GM13976 (cell line): ENCODE measurements around the gene DUOXA1.

Source experiments
- DNase-seq: peaks from one replicate; pipeline ENCODE4 v3.0.0; 2012; ENCODE audit warnings: low spot score
- in situ Hi-C: fragments of 300-500 bp; cut with MboI; formaldehyde crosslinking; loops from one replicate; pipeline ENCODE4 v1.12.0; 2022; ENCODE audit warnings: low sequenced_read_pairs, mixed read lengths, inconsistent platforms; ENCODE audit not compliant: unreplicated experiment
- TF ChIP-seq, protein P1 (sequence below): IDR thresholded peaks from 2 replicates; pipeline ENCODE4 v1.5.1; 2012; ENCODE audit warnings: borderline replicate concordance, mild to moderate bottlenecking; ENCODE audit not compliant: insufficient read depth; ENCODE audit errors: extremely low read depth, missing control alignments, control extremely low read depth

Gene DUOXA1

DNA sequence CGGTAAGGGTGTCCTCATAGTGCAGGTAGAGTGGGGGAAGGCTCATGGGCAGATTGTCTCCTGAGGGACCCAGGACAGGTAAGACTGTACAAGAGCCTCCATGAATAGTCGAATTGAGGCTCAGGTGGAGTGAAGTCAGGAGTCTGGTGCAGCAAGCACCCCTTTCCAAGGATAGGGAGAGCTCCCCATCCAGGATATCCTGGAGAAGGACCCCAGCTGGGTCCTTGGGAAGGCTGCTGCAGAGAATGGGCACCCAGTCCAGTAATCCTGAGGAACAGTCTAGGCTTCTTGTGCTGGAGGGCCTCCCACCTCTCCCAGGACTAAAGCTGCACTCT is 15.0 kb downstream of the DUOXA1 start:
- TF ChIP-seq, protein P1, sequence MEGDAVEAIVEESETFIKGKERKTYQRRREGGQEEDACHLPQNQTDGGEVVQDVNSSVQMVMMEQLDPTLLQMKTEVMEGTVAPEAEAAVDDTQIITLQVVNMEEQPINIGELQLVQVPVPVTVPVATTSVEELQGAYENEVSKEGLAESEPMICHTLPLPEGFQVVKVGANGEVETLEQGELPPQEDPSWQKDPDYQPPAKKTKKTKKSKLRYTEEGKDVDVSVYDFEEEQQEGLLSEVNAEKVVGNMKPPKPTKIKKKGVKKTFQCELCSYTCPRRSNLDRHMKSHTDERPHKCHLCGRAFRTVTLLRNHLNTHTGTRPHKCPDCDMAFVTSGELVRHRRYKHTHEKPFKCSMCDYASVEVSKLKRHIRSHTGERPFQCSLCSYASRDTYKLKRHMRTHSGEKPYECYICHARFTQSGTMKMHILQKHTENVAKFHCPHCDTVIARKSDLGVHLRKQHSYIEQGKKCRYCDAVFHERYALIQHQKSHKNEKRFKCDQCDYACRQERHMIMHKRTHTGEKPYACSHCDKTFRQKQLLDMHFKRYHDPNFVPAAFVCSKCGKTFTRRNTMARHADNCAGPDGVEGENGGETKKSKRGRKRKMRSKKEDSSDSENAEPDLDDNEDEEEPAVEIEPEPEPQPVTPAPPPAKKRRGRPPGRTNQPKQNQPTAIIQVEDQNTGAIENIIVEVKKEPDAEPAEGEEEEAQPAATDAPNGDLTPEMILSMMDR: no peak
- in situ Hi-C loops: loop anchor here (25.0 kb wide), 1 partner anchor 152 kb away; the partner anchor contains the start of gene TERB2
- no peak for DNase-seq

DNA sequence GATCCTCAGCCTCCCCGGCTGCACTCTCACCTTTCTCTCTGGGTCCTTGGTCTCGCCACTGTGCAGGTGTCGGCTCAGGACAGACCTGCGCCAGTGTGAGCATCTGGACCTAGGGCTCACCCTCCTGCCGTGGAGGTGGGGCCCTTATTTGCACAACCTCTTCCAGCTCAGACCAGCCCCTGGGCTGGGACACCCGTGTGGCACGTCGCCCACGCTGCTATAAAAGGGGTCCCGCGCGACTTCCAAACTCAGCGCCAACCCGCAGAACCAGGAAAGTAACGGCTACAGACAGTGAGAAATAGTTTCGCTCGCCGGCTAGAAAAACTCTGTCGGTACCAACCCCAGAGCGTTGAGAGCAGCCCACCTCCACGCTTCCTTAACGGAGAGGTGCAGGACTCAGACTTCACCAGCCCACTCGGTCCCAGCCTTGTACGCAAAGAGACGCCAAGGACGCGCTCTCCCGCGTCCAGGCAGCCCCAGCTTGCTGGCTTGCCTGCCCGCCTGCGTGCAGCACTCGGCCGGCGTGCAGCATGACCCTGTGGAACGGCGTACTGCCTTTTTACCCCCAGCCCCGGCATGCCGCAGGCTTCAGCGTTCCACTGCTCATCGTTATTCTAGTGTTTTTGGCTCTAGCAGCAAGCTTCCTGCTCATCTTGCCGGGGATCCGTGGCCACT is 15.5 kb downstream of the DUOXA1 start, which contains the start of the genes DUOX2 and DUOXA2:
TSS of gene DUOX2 (minus strand) at position 97 of the 675 bp plus-strand sequence. CDS start 761 bp downstream, outside the sequence.
TSS of gene DUOXA2 (plus strand) at position 251 of the 675 bp plus-strand sequence. CDS start at position 531, 280 bp downstream.
- no peak for DNase-seq
- in situ Hi-C loops: loop anchor here (25.0 kb wide), 1 partner anchor 152 kb away; the partner anchor contains the start of gene TERB2
- TF ChIP-seq, protein P1: no peak

DNA sequence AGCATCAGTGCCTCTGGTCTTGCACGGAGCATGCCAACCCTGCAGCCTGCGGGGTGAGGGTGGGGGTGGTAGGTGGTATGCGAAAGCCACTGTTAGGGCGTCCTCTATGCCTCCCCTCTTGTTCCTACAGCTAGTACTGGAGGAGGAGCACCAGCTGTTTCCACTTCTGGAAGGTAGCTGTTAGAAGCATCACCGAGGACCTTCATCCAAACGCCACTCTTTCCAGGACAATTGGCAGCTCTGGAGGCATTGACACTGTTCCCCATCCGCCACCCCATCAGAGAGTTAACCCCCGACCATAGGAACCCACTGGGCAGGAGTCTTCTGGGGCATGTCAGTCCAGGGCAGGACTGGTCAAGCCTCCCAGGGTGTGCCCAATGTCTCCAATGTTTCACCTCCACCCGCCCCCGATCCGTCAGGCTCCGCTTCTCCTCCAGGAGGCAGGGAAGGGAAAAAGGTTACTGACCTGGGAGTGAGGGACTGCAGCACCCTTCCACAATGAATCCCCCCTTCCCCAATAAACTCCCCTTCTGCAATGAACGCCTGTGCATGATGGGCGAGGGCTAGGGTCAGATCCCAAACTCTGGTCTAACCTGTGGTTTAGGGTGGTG is 16.2 kb downstream of the DUOXA1 start:
- no peak for DNase-seq
- in situ Hi-C loops: loop anchor here (25.0 kb wide), 1 partner anchor 151 kb away; the partner anchor contains the start of gene TERB2
- TF ChIP-seq, protein P1: no peak

DNA sequence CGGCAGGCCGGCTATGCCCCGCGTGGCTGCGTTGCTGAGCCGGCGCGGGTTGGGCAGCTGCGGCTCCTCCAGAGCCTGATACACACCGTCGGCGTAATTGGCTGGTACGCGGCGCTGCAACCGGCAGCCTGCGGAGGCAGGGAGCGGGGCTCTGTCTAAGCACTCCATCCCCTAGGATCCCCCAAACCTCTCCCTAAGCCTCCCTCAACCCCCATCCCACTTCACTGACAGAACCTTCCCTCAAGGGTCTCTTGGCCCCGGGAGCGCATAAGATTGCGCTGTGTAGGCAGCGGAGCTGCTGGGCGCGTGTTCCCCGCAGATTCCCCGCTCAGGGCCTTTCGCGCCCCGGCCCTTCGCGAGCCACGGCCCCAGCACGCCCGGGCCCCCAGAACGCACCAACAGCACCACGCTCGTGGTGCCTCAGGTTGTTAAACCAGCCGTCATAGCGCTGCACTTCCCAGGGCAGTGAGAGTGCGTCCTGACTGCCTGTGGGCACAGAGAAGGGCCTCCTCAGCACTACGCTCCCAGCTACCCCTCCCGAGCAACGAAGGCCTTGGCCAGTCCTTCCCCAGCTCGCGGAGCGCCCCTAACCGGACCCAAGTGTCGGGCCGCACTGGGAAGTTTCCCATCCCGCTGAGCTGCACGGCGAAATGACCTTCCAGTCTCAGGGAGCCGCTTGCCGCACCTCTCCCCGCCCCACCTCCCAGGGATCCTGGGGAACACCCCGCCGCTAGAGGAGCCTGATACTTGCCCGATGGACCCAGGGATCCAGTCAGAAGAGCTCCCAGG is 16.9 kb downstream of the DUOXA1 start:
- TF ChIP-seq, protein P1: no peak
- no peak for DNase-seq
- in situ Hi-C loops: loop anchor here (25.0 kb wide), 1 partner anchor 150 kb away; the partner anchor contains the start of gene TERB2

DNA sequence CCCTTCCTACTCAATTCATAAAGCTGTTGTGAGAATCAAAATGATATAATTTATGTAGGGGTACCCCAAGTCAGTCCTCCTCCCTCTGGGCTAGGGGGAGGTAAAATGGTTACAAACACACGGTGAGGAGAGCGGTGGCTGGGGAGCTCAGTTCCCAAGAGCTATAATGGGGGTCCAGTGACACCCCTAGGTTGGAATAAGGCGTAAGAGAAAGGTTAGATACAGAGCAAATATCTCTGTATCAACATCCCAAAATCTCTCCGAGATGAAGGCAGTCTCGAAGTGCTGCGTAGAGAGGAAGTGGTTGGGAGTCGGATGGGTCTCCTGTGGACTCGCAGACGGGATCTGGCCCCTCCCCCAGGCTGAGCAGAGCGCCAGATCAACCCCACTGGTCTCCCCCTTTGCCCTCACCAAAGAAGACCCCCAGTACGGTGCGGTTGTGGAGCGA is 17.5 kb downstream of the DUOXA1 start:
- in situ Hi-C loops: loop anchor here (25.0 kb wide), 1 partner anchor 150 kb away; the partner anchor contains the start of gene TERB2
- no peak for DNase-seq
- TF ChIP-seq, protein P1: no peak

DNA sequence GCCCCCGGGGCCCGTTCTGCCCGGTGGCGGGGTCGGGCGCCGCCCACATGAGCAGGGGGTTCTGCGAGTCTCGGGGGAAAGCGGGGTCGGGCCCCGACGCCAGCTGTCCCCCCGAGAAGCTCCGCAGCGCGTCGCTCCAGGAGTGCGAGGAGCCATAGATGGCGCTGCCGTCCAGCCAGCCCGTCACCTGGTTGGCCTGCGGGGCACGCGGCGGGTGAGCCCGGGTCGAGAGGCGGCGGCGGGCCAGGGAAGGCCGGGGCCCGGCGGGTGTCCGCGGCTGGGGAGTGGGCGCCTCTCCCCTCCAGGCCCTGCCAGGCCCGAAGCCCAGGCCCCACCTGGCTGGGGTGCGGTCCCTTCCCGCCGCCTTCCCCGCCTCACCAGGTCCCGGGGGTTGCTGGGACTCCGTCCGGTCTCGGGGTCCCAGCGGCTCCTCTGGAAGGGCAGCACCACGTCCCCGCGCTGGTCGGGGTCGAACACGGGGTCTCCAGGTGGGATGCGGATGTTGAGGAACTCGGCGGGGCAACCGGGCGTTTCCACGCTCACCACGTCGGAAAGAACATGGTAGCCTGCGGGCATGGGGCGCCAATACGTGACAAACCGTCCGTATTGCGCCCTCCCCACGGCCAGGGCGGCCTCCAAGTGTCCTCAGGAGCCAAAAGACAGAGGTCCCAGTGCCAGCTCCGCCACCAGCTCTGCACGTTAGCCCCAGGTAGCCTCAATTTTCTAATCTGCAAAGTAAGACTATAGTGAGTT is 18.1 kb downstream of the DUOXA1 start:
- in situ Hi-C loops: loop anchor here (25.0 kb wide), 1 partner anchor 149 kb away; the partner anchor contains the start of gene TERB2
- no peak for DNase-seq
- TF ChIP-seq, protein P1: no peak
